NCI-H446 treated with DMSO at 0.1 percent for 48 hours (cell line): ENCODE measurements around the gene ERCC2.
"Not testable (repeated sequence)": the region's sequence is repeated elsewhere in the genome, so short reads cannot be mapped to it uniquely, and the experiment has no call there.

Experiments
- DNase-seq: peaks from one replicate; lab custom pipeline; 2025; lab: John Stamatoyannopoulos, UW

ERCC2 gene

DNA sequence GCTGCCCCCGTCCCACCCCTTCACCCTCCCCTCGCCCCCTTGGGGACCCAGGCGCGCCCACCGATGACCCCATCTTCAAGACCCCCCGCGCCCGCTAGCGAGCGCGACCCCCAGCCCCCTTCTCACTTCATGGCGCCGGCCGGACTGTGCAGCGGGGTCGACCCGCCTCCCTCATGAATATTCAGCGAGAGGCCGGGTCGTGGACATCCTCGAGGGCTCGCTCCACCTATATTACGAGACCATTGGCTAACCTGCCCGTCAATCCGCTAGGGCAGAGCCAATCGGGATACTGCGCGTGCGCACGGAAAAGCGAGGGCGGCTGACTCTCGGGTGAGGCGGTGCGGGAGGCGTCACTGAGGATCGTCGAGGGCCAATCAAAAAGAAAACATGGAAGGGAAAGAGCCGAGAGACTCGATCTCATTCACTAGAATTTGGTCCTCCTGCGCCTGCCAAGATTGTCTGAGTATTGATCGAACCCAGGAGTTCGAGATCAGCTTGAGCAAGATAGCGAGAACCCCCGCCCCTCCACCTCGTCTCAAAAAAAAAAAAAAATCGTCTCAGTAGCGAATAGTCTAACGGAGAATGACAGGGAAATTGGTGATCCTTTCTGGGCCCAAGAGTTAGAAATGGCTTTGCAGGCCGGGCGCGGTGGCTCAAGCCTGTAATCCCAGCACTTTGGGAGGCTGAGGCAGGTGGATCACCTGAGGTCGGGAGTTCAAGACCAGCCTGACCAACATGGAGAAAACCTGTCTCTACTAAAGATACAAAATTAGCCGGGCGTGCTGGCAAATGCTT lies at the start of gene ERCC2:
Gene ERCC2 (minus strand): TSS at position 164 of the 795 bp plus-strand sequence. CDS start 33 bp downstream, at position 131.
- DNase-seq: peak; percentile 98

DNA sequence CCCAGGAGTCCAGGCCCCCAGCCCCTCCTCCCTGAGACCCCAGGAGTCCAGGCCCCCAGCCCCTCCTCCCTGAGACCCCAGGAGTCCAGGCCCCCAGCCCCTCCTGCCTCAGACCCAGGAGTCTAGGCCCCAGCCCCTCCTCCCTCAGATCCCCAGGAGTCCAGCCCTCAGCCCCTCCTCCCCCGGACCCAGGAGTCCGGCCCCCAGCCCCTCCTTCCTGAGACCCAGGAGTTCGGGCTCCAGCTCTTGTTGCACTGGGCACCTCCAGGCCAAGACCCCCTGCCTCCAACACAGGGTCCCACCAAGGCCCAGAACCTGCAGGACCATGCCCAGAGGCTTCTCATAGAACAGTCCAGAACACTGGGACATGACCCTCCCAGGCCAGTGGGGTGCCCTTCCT lies 49.5 kb upstream of the ERCC2 start:
- DNase-seq: no peak

- no peak for DNase-seq
Observed at GRCh38 chr19:45419396-45419795, 49.0 kb upstream of the ERCC2 start.

GRCh38 chr19:45418802-45419201 lies 48.4 kb upstream of the ERCC2 start:
- no peak for DNase-seq

- DNase-seq: no peak
Observed at GRCh38 chr19:45417151-45417550, 46.8 kb upstream of the ERCC2 start.

DNA sequence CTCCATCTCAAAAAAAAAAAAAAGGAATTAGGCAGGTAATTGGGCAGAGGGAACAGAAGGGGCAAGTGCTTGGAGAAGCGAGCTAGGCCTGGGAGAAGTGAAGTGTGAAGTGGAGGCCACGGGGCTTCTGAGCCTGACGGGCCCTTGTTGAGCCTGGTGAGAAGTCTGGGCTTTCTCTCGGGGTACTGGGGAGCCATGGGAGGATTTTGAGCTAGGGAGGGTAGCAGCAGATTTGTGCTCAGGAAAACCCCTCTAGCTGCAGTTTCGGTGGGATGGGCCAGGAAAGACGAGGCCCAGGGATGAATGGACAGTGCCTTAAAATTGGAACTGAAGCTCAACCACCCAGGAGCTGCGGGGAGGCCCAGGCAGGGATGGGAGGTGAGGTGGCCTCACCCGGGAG lies 44.1 kb upstream of the ERCC2 start:
- no peak for DNase-seq

DNA sequence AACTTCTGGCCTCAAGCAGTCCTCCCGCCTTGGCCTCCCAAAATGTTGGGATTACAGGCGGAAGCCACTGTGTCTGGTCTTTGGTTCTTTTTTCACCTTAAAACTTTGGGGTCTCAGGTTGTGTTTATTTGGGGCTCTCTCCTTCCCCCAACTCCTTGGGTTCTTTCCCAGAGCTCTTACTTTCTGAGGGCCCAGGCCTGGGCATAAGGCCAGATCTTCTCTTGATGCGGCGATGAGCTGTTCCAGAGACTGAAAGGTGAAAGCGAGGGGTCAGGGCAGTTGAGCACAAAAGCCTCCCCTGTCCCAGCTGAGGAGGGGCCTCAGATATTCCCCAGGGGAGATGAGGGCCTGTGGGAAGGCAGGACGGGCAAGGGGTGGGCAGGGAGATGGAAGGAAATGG lies 43.1 kb upstream of the ERCC2 start:
- no peak for DNase-seq

DNA sequence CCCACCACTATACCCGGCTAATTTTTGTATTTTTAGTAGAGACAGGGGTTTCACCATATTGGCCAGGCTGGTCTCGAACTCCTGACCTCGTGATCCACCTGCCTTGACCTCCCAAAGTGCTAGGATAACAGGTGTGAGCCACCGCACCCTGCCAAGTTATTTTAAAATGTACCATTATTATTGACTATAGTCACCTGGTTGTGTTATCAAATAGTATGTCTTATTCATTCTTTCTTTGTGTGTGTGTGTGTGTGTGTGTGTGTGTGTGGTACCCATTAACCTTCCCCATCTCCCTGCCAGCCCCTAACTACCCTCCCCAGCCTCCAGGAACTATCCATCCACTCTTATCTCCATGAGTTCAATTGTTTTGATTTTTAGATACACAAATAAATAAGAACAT lies 40.0 kb upstream of the ERCC2 start:
- DNase-seq: not testable (repeated sequence)

DNA sequence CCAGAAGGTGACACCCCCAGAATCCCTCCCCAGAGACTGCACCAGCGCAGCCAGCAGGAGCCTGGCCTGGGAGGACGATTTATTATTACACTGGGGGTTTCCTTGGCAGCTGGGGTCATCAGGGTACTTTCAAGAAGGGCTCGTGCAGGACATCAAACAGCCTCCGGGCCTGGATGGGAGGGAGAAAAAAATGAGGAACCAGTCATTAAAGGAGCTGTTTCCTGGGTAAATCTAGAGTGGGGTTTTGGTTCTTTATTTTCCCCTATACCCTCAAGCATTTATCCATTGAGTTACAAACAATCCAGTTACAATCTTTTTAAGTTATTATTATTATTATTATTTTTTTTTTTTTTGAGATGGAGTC lies 39.2 kb upstream of the ERCC2 start:
- DNase-seq: no peak

GRCh38 chr19:45408830-45409556 lies 38.6 kb upstream of the ERCC2 start:
- no peak for DNase-seq

GRCh38 chr19:45408121-45408520 lies 37.7 kb upstream of the ERCC2 start:
- no peak for DNase-seq

DNA sequence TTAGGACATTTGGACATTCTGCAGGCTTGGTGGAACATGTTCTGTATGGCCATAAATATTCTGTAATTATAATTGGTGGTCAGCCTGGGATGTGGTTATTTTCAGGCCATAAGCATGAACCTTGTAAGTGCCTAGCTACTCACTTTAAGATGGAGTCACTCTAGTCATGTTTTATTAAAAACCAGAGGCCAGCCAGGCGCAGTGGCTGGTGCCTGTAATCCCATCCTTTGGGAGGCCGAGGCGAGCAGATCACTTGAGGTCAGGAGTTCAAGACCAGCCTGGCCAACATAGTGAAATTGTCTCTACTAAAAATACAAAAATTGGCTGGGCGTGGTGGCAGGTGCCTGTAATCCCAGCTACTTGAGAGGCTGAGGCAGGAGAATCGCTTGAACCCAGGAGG lies 37.2 kb upstream of the ERCC2 start:
- not testable (repeated sequence) for DNase-seq

DNA sequence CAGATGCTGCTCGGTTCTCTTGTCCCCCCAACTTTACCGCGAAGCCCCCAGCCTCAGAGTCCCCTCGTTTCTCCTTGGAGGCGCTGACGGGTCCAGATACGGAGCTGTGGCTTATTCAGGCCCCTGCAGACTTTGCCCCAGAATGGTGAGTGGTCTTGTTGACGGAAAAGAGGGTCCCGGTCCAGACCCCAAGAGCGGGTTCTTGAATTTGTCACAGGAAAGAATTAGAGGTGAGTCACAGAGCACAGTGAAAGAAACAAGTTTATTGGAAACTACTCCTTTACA lies 36.7 kb upstream of the ERCC2 start:
- DNase-seq: no peak

DNA sequence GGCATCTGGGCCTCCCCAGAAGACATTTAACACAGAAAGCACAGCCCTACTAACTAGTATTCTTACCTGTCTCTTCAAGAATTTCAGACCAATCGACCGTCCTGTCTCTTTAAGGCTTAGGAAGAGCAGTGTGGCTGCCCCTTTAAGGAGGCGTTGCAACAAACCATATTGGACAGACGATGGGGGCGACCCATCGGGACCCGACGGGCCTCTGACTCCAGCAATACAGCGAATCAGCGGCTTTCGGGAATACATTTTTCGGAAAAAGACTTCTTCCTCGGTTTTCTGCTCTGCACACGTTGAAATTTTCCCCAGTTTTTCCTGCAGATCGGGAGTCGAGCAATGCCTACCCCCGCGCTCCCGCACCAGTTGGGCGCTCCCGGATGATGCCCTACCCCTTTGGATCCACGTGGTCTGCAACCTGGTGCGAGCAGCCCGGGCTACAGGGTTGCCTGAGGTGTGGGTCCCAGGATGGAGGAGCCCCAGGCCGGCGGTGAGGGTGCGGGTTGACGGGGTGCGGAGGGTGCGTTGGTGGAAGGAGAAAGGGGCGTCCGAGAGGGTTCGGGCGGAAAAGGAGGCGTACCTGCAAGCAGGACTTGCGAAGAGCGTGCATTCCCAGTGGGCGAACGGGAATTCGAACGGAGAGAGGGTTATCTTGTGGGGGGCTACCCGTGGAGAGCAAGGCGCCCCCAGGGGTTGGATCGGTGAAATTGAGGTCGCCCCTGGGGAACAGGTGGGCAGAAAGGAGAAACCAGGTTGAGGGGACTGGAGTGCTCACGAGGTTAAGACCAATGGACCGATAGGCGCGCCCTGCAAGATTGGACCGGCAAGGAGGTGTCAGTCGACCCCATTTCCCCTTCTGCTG lies 36.1 kb upstream of the ERCC2 start, which contains the start of gene POLR1G:
Gene POLR1G (plus strand): TSS at position 419 of the 865 bp plus-strand sequence. CDS start 53 bp downstream, at position 472.
- DNase-seq: peak; percentile 85

- peak; percentile 81 for DNase-seq
Observed at GRCh38 chr19:45405435-45406225, 35.3 kb upstream of the ERCC2 start.

DNA sequence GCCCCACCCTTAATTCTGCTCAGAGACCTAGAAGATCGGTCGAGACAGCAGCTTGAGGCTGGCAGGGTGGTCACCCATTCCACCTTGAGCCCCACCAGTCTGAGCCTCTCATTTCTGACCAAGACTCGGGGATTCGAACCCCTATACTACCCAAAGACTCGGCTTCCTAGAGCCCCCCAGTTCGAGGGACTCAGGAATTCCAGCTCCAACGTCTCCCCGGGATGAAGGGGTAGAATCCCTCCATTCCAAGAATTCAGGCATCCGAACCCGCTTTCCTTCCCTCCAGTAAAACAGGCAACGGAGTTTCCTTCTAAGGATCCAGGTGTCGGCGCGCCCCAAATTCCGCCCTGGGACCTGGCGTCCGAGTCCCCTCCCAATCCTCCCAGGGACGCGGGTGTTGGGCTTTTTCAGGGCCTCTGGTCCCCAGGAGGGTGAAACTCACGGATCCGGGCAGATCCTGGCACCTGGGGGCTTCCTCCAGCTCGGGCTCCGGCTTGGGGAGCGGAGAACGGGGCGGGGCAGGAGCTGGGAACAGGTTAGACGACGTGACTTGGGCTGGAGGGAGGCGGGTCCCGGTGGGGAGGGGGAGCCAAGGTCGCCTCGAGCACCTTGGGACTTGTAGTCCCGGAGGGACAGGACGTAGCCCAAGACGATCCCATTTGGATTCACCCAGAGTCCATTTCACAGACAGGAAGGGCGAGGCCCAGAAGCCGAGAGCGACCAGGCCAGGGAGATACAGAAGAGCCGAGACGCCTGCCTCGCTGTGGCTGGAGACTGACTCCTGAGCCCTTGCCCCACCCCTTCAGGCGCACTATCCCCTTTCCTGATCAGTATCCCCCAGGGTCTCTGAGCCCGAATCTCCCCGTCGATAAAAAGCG lies 34.4 kb upstream of the ERCC2 start, which contains the start of gene PPP1R13L:
Gene PPP1R13L (minus strand): TSS at position 513 of the 878 bp plus-strand sequence. CDS start 6,751 bp downstream, outside the sequence.
- DNase-seq: peak; percentile 67

- DNase-seq: no peak
Observed at GRCh38 chr19:45403781-45404556, 33.6 kb upstream of the ERCC2 start.

DNA sequence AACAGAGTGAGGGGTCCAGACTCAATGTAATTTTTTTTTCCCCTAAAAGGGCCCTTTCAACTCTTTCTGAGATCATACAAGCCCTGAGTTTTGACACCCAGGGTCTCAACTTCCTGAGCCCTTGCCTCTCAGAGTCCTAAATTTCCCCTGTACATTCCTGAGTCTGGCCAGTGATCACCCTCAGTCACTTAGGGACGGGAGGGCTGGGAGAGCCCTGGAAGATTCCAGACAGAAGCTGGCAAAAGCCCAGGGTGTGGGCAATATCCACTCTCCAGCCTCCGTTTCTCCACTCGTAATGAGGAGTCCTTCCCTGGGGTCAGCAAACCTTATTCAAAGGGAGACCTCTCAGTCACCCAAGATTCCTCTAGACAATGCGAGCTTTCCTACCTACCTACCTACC lies 32.9 kb upstream of the ERCC2 start:
- no peak for DNase-seq

GRCh38 chr19:45402298-45403061 lies 32.1 kb upstream of the ERCC2 start:
- DNase-seq: no peak
